ENCODE data around the gene MAP7D2.
"Not testable (repeated sequence)": the region's sequence is repeated elsewhere in the genome, so short reads cannot be mapped to it uniquely, and the experiment has no call there.

DNA sequence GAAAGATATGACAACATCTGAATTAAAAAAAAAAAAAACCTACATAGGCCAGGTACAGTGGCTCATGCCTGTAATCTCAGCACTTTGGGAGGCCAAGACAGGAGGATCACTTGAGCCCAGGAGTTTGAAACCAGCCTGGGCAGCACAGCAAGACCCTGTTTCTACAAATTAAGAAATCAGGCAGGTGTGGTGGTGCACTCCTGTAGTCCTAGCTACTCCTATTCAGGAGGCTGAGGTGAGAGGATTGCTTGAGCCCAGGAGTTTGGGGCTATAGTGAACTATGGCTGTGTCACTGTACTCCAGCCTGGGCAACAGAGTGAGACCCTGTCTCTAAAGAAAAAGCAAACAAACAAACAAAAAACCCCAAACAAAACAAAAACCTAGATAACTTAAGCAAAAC, 45.8 kb upstream of the MAP7D2 start:
- TF ChIP-seq, protein P1, sequence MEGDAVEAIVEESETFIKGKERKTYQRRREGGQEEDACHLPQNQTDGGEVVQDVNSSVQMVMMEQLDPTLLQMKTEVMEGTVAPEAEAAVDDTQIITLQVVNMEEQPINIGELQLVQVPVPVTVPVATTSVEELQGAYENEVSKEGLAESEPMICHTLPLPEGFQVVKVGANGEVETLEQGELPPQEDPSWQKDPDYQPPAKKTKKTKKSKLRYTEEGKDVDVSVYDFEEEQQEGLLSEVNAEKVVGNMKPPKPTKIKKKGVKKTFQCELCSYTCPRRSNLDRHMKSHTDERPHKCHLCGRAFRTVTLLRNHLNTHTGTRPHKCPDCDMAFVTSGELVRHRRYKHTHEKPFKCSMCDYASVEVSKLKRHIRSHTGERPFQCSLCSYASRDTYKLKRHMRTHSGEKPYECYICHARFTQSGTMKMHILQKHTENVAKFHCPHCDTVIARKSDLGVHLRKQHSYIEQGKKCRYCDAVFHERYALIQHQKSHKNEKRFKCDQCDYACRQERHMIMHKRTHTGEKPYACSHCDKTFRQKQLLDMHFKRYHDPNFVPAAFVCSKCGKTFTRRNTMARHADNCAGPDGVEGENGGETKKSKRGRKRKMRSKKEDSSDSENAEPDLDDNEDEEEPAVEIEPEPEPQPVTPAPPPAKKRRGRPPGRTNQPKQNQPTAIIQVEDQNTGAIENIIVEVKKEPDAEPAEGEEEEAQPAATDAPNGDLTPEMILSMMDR (IDR thresholded peaks at IDR 0.05) = not testable (repeated sequence)
- not testable (repeated sequence) for TF ChIP-seq POLR2A (IDR thresholded peaks at IDR 0.05)

Measured in tibial nerve (tissue), 3 donors.